RCC 7860 (cell line): ENCODE results near the gene ZBTB49.
"Not testable (repeated sequence)": the region's sequence is repeated elsewhere in the genome, so short reads cannot be mapped to it uniquely, and the experiment has no call there.

Source experiments
- DNase-seq: peaks from one replicate; pipeline ENCODE4 v3.0.0-alpha.2; 2015; ENCODE audit warnings: low spot score
- FAIRE-seq: peaks from 2 replicates; lab custom pipeline; 2012; peaks lifted over from hg19 to GRCh38; lab: Jason Lieb, UNC

The ZBTB49 gene

DNA sequence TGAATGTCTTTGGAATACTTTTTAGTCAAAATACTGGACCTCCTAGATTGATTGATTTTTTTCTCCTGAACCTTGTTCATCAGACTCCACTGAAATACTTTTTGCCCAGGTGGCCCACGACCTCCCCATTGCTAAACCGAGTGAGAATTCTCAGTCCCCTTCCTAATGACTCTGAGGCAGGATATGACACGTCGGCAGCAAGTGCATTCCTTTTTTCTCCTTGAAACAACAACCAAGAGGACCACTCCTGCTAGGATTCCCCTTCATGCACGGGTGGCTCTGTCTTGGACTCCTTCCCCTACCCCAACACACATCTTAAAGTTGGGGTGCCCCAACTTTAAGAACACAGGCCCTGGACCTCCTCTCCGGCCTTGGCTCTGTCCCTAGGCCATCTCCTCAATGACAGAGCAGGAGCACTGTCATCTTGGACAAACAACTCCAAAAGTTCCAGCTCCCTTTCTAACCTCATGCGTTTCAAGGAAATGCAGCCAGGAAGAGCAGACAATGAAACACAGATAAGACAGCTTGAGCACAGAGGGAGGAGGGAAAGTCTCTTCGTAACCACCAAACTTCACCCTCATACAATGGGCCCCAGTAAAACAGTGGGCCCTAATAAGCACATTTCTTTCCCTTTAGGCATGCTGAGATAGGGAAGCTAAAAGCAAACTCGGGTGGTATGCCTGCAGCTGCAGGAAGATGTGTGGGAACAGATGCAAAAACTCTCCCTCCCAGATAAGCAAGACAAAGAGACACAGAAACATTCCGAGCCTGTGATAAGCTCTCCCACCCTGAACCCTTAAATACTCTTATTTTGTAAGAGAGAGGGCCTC is 33.9 kb downstream of the ZBTB49 start:
- DNase-seq (no peak), FAIRE-seq (no peak)

DNA sequence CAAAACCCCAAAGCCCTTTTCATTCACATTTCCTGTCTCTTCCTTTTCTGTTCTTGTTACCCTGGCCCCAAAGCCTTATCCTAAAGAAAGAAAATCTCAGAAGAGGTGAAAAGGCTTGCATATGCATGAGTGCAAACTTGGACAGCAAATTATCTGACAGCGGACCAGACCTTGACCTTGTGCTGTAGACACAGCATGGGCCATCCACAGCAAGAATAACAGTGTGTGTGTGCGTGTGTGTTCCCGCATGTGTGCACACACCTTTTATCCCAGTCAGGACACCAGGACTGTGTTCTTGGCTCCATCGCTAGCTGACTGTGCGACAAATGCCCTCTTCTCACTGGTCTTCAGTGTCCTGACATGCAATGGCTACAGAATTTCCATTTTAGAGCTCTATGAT is 35.3 kb downstream of the ZBTB49 start:
- FAIRE-seq (no peak), DNase-seq (no peak)

DNA sequence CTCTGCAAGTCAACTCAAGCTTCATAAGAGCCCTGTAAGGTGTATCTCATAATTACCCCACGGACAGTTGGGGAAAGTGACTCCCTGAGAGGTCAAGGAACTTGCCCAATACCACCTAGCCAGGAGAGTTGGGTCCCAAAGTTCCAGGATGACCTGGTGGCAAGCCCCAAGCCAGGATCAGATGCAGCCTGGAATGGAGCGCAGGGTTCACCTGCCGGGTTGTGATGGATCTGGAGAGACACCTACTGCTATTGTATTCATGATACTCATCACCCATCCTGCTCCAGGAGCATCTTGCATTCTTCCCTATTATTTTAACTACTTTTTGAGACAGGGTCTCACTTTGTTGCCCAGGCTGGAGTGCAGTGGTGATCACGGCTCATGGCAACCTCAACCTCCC is 36.1 kb downstream of the ZBTB49 start:
- no peak for FAIRE-seq
- no peak for DNase-seq

DNA sequence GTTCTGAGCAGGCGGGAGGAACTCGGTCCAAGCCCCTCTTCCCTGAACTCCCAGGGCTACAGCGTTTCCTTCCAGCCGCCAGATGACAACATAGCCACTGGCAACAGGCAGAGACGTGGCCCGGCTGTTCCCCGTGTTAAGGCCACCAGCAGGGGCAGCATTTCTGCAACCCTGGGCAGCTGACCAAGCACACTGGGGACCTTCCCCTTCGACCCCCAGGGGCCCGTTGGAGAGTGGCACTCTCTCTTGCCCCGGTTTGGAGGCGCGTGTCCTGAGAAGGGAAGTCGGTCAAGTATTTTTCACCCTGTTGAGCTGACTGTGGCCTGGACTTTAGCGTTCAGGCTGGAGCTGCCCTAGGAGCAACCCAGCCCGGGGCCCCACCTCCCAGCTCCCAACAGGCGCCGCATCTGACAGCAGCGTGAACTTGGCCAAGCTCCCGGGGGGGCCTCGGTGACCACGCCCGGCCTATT is 37.6 kb downstream of the ZBTB49 start:
- FAIRE-seq (no peak), DNase-seq (no peak)

DNA sequence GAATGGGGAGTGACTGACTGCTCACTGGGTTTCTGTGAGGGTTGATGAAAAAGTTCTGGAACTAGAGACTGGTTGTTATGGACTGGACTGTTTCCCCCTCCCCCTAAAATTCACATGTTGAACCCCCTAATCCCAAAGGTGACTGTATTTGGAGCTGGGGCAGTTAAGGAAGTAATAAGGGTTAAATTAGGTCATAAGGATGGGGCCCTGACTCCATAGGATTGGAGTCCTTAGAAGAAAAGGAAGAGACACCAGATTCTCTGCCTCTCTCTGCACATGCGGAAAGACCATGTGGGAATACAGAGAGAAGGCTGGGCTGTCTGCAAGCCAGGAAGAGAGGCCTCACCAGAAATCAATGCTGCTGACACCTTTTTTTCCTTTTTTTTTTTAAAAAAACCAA is 38.2 kb downstream of the ZBTB49 start:
- no peak for DNase-seq
- FAIRE-seq: no peak

DNA sequence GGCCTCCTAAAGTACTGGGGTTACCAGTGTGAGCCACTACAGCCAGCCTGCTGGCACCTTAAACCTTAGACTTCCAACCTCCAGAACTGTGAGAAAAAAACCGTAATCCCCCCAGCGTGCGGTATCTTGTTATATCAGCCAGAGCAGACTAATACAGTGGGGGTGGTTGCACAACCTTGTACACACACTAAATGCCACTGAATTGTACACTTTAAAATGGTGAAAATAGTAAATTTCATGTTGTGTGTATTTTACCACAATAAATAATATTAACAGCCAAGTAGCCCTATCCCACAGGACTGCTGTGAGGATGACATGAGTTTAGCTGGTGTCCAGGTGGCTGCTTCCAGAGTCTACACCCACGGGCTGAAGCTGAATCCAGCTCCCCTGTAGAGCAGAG is 38.8 kb downstream of the ZBTB49 start:
- DNase-seq (no peak), FAIRE-seq (no peak)

DNA sequence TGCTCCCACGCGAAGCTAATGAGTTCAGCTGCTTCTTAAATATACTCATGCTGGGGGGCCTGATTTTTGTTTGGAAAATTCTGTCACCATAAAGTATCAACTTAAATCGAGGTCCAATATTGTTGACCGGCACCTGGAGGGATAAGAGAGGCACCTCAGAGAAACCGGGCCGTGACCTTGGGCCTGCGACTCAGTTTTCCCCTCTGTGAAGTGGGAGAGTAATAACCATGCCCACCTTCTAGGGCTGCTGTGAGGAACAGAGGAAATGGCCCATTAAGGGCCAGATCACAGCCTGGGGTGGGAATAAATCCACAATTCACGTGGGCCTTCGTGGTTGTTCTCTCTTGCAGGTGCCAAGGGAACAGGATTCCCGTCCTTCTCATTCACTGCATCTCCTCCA is 39.4 kb downstream of the ZBTB49 start:
- no peak for DNase-seq
- FAIRE-seq: no peak

DNA sequence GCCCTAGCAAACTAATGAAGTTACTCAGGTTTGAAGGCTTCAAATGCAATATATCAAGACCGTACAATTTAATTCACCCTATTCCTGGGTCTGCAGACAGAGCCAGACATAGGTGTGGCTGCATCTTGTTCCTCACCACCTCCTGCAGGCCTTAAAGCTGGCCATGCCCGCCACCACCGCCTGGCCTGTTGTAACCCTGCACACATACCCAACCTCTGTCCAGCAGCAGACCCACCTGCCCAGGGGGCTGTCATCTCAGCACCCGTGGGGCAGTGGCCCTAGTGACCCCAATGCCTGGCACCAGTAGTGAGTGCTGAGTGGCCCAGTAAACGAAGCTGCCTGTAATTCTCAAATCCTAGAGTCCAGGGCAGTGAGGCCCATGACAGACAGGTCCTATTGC is 40.7 kb downstream of the ZBTB49 start:
- DNase-seq (no peak), FAIRE-seq (no peak)

DNA sequence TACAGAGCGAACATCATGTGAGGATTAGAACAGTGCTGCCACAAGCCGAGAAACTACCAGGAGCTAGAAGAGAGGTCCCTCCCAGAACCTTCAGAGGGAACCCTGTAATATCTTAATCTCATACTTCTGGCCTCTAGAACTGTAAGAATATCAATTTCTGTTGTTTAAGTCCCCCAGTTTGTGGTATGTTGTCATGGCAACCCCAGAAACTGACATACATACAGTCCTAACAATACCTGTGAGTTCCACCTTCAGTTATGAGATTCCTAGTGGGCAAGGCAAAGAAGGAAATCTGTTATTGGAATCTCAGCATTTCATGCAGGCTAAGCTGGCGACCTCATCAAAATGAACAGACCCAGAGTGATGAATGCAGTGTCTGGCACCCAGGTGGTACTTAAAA is 42.5 kb downstream of the ZBTB49 start:
- FAIRE-seq: no peak
- DNase-seq: no peak

DNA sequence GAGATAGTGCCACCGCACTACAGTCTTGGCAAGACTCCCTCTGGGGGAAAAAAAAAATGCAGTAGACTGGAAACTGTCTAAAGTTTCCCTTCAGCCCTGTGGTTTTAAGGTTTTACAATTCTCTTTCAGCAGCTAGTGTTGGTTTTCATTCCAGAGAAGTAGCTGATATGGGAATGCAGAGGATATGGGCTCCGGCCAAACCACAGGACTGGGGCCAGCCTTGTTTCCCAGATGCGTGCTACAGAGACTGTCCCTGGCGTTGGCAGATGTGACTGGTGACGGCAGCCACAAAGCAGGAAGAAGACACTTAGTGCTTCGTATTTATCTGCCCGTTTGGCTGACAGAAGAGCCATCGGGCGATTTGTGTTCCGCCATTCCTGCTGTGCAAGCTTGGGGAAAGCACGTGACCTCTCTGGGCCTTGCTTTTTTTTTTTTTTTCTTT is 43.2 kb downstream of the ZBTB49 start:
- FAIRE-seq (peak; percentile 91), DNase-seq (peak; percentile 88)

DNA sequence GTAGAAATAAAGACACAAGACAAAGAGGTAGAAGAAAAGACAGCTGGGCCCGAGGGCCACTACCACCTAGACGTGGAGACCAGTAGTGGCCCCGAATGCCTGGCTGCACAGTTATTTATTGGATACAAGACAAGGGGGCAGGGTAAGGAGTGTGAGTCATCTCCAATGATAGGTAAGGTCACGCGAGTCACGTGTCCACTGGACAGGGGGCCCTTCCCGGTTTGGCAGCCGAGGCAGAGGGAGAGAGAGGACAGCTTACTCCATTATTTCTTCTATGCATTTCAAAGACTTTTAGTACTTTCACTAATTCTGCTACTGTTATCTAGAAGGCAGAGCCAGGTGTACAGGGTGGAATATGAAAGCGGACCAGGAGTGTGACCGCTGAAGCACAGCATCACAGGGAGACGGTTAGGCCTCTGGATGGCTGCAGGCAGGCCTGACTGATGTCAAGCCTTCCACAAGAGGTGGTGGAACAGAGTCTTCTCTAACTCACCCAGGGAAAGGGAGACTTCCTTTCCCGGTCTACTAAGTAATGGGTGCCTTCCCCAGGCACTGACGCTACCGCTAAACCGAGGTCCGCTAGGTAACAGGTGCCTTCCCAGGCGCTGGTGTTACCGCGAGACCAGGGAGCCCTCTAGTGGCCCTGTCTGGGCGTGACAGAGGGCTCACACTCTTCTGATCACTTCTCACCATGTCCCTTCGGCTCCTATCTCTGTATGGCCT is 44.9 kb downstream of the ZBTB49 start:
- peak; percentile 40 for DNase-seq
- FAIRE-seq: peak; percentile 32

DNA sequence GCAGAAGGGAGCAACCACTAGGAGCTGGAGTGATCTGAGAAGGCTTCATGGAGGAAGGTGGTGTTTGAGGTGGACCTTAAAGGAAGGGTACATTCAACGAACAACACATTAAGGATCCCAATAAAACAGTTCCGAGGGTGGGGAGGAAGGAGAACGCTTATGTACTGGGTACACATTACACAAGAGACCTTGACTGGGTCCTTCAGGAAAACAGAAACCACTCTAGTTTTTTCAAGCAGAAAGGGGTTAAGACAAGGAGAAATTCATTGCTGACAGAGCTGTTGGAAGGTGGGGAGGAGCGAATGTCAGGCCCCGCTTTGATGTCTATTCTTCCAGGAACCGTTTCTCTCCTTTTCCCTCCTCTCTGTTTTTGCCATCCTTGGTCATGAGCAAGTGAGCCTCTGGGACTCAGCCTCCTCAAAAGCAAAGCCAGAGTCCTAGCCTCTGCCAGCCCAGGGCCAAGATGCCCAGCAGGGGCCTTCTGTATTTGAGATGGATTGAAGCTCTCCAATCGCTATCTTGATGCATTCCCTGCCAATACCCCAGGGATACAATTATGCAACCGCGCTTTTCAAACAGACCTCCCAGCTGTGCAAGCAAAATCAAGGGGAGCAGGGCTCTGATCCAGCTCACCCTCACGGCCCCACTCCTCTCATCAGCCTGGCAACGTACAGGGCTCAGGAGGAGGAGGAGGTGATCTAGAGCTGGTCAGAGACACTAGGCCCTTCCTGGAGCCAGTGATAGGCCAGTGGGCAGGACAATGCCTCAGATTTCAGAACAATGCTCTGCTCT is 48.4 kb downstream of the ZBTB49 start:
- DNase-seq (no peak), FAIRE-seq (no peak)

DNA sequence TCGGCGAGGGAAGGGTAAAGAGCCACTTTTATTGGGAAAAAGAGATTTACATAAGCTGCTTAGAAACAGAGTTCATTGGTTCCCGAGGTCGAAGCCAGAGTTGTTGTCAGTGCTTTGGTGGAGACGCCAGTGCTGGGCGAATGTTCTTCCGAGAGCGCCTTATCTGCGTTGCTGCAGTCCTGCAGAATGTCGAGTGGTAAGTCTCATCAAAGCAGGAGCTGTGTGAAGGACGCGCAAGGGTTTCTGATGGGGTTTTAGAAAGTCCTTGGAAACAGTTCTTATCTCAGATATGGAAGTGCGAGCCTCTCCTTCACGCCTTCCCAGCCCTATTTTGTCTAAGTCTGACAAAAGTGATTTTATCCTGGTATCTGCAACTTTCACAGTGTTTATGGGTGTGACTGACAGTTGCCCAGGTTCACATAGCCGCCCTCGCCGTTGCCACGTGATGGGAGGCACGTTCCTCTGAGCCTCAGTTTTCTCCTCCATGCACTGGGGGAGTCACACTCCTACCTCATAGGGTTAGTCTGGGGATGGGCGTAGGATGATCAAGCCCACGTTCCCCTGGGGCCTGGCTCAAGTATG is 49.5 kb downstream of the ZBTB49 start:
- no peak for DNase-seq
- FAIRE-seq: no peak

DNA sequence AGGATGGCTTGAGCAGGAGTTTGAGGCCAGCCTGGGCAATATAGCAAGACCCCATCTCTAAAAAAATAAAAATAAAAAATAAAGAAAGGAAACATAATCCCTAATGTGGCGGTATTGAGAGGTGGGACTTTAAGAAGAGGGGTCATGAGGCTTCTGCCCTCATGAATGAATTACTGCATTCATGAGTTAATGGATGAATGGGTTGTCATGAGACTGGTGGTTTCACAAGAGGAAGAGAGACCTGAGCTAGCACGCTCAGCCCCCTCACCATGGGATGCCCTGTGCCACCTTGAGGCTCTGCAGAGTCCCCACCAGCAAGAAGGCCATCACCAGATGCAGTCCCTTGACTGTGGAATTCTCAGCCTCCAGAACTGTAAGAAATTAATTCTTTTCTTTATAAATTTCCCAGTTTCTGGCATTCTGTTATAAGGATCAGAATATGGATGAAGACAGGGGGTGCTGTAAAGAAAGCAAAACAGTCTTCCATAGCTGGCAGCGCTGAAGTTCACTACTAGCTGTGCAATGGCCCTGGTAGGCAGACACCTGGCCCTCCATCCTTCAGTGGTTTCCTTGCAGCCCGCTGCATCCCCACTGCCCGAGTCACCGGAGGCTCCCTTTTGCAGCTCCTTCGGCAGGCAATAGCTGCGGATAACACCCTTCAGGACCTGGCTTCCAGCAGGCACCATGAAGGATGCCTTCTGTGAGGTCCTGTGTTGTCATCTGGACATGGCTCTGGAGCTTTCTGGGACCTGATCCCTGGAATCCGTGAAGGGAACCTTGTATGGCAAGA is 52.0 kb downstream of the ZBTB49 start:
- no peak for FAIRE-seq
- no peak for DNase-seq

DNA sequence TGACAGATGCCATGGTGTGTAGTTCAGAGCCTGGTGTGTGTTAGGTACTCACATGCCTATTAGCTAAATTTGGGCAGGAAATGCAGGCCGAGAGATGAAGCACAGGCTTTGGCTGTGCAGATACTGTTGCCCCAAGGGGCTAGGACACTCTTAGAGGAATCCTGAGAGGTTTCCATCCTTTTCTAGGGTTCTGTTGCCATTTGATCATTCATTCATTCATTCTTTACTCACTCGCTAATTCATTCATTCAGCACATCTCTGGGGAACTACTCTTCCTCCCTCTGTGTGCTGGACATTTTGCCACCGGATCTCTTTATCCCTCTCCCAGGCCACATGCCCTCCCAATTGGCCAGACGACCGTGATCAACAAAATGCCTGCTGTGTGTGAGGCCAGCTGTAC is 53.0 kb downstream of the ZBTB49 start:
- no peak for DNase-seq
- FAIRE-seq: no peak

DNA sequence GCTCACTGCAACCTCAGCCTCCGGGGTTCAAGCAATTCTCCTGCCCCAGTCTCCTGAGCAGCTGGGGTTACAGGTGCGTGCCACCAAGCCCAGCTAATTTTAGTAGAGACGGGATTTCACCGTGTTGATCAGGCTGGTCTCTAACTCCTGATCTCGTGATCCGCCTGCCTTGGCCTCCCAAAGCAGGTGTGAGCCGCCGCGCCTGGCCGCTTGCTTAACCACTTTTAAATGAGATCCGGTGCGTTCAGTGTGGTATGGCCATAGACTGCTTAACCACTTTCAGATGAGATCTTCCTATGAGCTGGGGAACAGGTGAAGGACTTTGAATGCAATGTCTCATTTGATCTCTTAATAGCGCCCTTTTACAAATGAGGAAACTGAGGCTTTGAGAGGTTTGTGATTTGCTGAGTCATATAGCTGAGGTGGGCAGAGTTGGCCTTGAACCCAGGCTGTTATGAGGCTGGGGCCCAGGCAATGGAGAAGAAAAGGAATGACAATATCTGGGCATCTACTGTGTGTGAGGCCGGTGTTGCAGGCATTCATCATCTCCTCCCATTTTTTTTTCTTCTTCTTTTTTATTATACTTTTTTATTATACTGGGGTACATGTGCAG is 55.0 kb downstream of the ZBTB49 start:
- FAIRE-seq (no peak), DNase-seq (no peak)

DNA sequence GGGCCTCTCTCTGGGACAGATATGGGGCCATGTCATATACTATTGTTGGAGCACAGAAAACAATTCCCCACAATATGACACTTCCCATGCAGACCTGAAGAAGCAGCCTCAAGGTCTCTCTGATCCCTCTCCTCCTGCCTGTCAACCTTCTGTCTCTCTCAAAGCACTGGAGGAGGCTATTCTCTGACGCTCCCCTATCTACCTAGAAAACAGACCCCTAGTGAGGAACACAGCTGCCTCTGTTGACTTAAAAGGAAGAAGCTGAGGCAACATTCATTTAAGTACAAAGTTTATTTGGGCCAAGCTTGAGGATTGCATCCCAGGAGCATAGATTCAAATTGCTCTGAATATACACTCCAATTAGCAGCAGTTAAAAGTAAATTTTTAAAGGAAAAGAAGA is 57.5 kb downstream of the ZBTB49 start:
- no peak for FAIRE-seq
- DNase-seq: no peak

DNA sequence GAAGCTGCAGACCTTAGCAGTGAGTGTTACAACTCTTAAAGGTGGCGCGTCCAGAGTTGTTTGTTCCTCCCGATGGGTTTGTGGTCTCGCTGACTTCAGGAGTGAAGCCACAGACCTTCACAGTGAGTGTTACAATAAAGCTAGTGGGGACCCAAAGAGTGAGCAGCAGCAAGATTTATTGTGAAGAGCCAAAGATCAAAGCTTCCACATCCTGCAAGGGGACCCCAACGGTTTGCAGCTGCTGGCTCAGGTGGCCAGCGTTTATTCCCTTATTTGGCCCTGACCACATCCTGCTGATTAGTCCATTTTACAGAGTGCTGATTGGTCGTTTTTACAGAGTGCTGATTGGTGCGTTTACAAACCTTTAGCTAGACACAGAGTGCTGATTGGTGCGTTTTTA is 58.5 kb downstream of the ZBTB49 start:
- not testable (repeated sequence) for FAIRE-seq, DNase-seq

DNA sequence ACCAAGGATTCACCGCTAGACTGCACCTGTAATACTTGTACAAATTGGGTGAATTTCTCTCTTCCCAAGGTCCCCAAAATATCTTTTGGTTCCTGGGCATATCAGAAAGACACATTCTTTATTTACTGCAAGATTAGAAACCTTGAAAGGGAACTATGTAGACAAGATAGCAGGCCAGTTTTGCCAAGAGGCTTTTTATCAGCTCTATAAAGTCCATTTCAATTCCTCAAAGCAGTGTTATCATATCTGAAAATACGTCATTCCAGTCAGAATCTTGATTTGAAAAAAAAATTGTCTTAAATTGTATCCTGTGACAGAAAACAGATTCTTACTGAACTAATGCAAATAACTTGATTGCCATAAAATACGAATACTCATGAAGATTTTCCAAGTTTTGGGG is 59.8 kb downstream of the ZBTB49 start:
- no peak for FAIRE-seq

DNA sequence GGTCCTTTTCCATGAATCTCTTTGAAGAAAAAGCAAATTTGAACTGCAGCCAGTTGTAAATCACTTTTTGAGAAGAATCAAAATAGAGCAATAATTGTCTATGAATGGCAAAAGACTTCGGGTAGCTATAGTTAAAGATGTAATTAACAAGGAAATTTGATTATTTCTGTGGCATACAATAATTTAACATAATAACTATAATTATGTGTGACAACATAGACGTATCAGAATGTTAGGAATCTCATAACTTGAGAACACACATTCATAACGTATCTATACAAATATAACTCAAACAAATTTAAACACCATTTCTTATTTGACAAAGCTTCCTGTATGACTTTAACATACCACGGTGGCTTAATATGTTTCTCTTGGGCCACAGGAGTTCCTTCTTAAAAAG is 60.9 kb downstream of the ZBTB49 start:
- DNase-seq (no peak), FAIRE-seq (no peak)

More for the DNA sequence above, 59.8 kb downstream of the ZBTB49 start:
- DNase-seq: no peak
